Suprapubic skin (tissue), 3 donors: ENCODE measurements around the gene LRRC8D.

Experiments
- POLR2A ChIP-seq, 2 donors: fragments of 450-650 bp; IDR thresholded peaks; one replicate each; pipeline ENCODE4 v1.6.1; 2017; ENCODE audit warnings: antibody characterized with exemption in 2 of 2, mild to moderate bottlenecking in 2 of 2, moderate library complexity in 2 of 2
- TF ChIP-seq, protein P1 (sequence below), 2 donors: fragments of 200-600 bp in 1 of 2; fragments of 450-650 bp in 1 of 2; sonication (generic) in 1 of 2; IDR thresholded peaks; one replicate each; pipeline ENCODE4 v1.5.1; 2016 to 2019; ENCODE audit warnings: antibody characterized with exemption in 2 of 2, mild to moderate bottlenecking in 1 of 2, moderate library complexity in 1 of 2

DNA sequence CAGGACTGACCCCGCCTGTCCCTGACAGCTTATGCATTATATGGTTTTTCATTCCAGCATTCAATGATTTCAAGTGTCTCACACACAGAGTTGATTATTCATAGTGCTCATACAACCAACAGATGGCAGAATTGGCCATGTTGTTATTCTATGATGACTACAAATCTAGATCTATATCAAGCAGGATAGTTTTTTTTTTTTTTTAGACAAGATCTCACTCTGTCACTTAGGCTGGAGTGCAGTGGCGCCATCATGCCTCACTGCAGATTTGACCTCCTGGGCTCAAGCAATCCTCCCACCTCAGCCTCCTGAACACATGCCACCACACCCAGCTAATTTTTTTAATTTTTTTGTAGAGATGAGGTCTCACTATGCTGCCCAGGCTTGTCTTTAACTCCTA, 40.1 kb upstream of the LRRC8D start:
- TF ChIP-seq POLR2A (IDR thresholded peaks at IDR 0.05) = no peak
- TF ChIP-seq, protein P1, sequence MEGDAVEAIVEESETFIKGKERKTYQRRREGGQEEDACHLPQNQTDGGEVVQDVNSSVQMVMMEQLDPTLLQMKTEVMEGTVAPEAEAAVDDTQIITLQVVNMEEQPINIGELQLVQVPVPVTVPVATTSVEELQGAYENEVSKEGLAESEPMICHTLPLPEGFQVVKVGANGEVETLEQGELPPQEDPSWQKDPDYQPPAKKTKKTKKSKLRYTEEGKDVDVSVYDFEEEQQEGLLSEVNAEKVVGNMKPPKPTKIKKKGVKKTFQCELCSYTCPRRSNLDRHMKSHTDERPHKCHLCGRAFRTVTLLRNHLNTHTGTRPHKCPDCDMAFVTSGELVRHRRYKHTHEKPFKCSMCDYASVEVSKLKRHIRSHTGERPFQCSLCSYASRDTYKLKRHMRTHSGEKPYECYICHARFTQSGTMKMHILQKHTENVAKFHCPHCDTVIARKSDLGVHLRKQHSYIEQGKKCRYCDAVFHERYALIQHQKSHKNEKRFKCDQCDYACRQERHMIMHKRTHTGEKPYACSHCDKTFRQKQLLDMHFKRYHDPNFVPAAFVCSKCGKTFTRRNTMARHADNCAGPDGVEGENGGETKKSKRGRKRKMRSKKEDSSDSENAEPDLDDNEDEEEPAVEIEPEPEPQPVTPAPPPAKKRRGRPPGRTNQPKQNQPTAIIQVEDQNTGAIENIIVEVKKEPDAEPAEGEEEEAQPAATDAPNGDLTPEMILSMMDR (IDR thresholded peaks at IDR 0.05) = no peak
